ENCODE results near the gene COX7B.

DNA sequence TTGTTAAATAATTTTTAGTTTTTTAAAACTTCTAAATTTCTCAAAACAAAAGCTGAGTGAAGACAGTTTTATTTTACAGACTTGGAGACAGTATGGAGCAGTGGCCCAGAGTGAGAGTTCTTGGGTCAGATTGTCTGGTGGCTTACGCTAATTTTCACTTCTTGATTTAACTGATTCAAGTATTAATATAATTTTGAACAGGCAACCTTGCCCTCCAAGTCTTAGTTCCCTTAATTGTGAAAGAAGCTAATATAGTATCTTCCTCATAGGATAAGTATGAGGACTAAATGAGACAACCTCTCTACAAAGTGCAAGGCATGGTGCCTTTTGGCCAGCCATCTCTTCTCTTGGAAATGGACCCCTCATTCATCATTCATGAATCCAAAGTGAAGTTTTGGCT, 36.6 kb downstream of the COX7B start:
- TF ChIP-seq, protein P1, sequence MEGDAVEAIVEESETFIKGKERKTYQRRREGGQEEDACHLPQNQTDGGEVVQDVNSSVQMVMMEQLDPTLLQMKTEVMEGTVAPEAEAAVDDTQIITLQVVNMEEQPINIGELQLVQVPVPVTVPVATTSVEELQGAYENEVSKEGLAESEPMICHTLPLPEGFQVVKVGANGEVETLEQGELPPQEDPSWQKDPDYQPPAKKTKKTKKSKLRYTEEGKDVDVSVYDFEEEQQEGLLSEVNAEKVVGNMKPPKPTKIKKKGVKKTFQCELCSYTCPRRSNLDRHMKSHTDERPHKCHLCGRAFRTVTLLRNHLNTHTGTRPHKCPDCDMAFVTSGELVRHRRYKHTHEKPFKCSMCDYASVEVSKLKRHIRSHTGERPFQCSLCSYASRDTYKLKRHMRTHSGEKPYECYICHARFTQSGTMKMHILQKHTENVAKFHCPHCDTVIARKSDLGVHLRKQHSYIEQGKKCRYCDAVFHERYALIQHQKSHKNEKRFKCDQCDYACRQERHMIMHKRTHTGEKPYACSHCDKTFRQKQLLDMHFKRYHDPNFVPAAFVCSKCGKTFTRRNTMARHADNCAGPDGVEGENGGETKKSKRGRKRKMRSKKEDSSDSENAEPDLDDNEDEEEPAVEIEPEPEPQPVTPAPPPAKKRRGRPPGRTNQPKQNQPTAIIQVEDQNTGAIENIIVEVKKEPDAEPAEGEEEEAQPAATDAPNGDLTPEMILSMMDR (IDR thresholded peaks at IDR 0.05; ENCODE audit: low read depth, low read length) = no peak
- no peak for TF ChIP-seq EZH2phosphoT487 (IDR thresholded peaks at IDR 0.05; ENCODE audit: low read depth)

All from OCI-LY3 (cell line).